ENCODE measurements around the gene HMGXB3.

DNA sequence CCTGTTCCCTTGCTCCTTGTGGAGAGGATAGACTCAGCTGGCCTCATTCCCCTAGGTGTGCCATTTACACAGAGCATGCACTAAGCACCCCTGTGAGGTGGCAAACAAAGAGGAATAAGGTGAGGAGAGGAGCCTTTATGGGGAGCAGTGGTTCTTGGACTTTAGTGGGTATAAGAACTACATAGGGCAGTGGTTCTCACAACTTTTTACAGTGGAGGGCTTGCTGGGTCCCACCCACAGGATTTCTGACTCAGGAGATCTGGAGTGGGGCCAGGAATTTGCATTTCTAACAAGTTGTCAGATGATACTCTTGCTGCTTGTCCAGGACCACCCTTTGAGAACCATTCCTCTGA, 43.8 kb downstream of the HMGXB3 start:
- TF ChIP-seq, protein P1, sequence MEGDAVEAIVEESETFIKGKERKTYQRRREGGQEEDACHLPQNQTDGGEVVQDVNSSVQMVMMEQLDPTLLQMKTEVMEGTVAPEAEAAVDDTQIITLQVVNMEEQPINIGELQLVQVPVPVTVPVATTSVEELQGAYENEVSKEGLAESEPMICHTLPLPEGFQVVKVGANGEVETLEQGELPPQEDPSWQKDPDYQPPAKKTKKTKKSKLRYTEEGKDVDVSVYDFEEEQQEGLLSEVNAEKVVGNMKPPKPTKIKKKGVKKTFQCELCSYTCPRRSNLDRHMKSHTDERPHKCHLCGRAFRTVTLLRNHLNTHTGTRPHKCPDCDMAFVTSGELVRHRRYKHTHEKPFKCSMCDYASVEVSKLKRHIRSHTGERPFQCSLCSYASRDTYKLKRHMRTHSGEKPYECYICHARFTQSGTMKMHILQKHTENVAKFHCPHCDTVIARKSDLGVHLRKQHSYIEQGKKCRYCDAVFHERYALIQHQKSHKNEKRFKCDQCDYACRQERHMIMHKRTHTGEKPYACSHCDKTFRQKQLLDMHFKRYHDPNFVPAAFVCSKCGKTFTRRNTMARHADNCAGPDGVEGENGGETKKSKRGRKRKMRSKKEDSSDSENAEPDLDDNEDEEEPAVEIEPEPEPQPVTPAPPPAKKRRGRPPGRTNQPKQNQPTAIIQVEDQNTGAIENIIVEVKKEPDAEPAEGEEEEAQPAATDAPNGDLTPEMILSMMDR (conservative IDR thresholded peaks at IDR 0.05 in 1 of 2, IDR thresholded peaks at IDR 0.05 in 1 of 2; ENCODE audit: low read depth in 1 of 2, low read length in 2 of 2), result no peak
- TF ChIP-seq EZH2 (IDR thresholded peaks at IDR 0.05; ENCODE audit: low read length, missing control alignments), result no peak
